Natural killer cell (primary cell): ENCODE measurements around the gene RYR2. TPM values are rescaled to one million over a fixed set of nuclear protein-coding genes. Genes with fewer than 3 reads are reported as not detected.

Source experiments
- ATAC-seq, 3 donors: fragments of 150-1000 bp in 2 of 3; fragments of 200-7000 bp in 1 of 3; cut with Tn5 transposase; 1 replicate in 1 of 3; 2 replicates in 2 of 3; pipeline ENCODE4 v1.10.0; 2021; ENCODE audit warnings: mild to moderate bottlenecking in 2 of 3, moderate library complexity in 2 of 3
- DNase-seq, 2 donors: peaks; one replicate each; pipeline versions ENCODE4 v3.0.0 to v3.0.0-alpha.2; 2013 to 2021; ENCODE audit warnings: mixed read lengths in 1 of 2
- H3K27ac ChIP-seq: one replicate; pipeline ENCODE4 v1.5.1; 2013; ENCODE audit warnings: mild to moderate bottlenecking, low read length
- H3K27me3 ChIP-seq: one replicate; pipeline ENCODE4 v1.6.1; 2013; ENCODE audit warnings: low read length; ENCODE audit not compliant: control insufficient read depth, insufficient read depth
- H3K36me3 ChIP-seq: one replicate; pipeline ENCODE4 v1.6.1; 2013; ENCODE audit warnings: low read length; ENCODE audit not compliant: control insufficient read depth, insufficient read depth
- H3K4me1 ChIP-seq: one replicate; pipeline ENCODE4 v1.6.1; 2013; ENCODE audit warnings: low read length; ENCODE audit not compliant: control insufficient read depth, insufficient read depth
- H3K4me3 ChIP-seq: one replicate; pipeline ENCODE4 v1.5.1; 2013; ENCODE audit warnings: low read length
- H3K9me3 ChIP-seq: one replicate; pipeline ENCODE4 v1.6.1; 2013; ENCODE audit warnings: low read length; ENCODE audit not compliant: control insufficient read depth, insufficient read depth
- H3K27ac Mint-ChIP-seq, 2 donors: one replicate each; pipeline ENCODE4 v1.8.0; 2022; ENCODE audit warnings: mild to moderate bottlenecking in 2 of 2, mixed read lengths in 2 of 2, moderate library complexity in 1 of 2
- H3K27me3 Mint-ChIP-seq, 2 donors: one replicate each; pipeline ENCODE4 v1.8.0; 2022; ENCODE audit warnings: low read depth in 2 of 2, mixed read lengths in 2 of 2
- H3K36me3 Mint-ChIP-seq: one replicate; pipeline ENCODE4 v1.8.0; 2022; ENCODE audit warnings: mixed read lengths
- H3K4me1 Mint-ChIP-seq, 2 donors: one replicate each; pipeline ENCODE4 v1.8.0; 2022; ENCODE audit warnings: mixed read lengths in 2 of 2
- H3K4me3 Mint-ChIP-seq: one replicate; pipeline ENCODE4 v1.8.0; 2022; ENCODE audit warnings: mild to moderate bottlenecking, moderate library complexity, mixed read lengths
- H3K9me3 Mint-ChIP-seq, 2 donors: one replicate each; pipeline ENCODE4 v1.8.0; 2022; ENCODE audit warnings: mixed read lengths in 2 of 2
- WGBS: methylation state at CpG from one replicate; pipeline ENCODE4 v1.1.7; 2013; ENCODE audit warnings: missing lambda C conversion rate; ENCODE audit not compliant: insufficient coverage; 5-methylcytosine and 5-hydroxymethylcytosine counted together
- intact Hi-C: fragments of 100-400 bp; cut with micrococcal nuclease; formaldehyde crosslinking; loops from one replicate; pipeline ENCODE4 v1.14.2; 2022
- total RNA-seq, 4 donors: library from RNA; stranded (reverse); fragments of 120-200 nt in 1 of 4; gene quantifications; one replicate each; pipeline versions ENCODE4 v1.2.3 to v1.2.4, GENCODE V29; 2013 to 2022
- TF ChIP-seq, protein P1 (sequence below): fragments of 200-600 bp; IDR thresholded peaks from one replicate; pipeline ENCODE4 v1.8.0; 2022; ENCODE audit warnings: antibody characterized with exemption

Gene RYR2
- total RNA-seq, 3 donors from 2014 or later (not counting 1 experiment from before 2014, with no cell fraction given): 0.13 to 1.2 (median 0.38) TPM

DNA sequence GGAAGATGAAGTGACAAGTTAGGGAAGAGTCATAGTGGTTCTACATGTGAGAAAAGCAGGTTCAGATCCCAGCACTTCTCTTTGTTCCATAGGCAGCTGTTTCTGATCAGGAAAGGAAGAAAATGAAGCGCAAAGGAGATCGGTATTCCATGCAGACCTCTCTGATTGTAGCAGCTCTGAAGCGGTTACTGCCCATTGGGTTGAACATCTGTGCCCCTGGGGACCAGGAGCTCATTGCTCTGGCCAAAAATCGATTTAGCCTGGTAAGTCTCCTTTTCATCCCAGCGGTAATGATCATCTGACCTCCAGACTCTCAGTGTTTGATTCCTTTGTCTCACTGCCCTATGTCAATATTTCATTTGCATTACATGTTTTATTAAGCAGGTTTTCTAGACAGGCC, 675.1 kb downstream of the RYR2 start:
- Histone ChIP-seq H3K27ac (no peak overlapping the region), H3K27me3 (no peaks in the 10 kb centered on the region), H3K36me3 (no peaks in the 10 kb centered on the region), H3K4me1 (no peaks in the 10 kb centered on the region), H3K4me3 (no peak overlapping the region), H3K9me3 (no peaks in the 10 kb centered on the region)
- Mint-ChIP-seq H3K4me1 (no peaks in the 10 kb centered on the region), H3K27me3 (peaks cover 0 to 2% of the 10 kb centered on the region in 2 donors), H3K4me3 (no peak overlapping the region), H3K9me3 (no peaks in the 10 kb centered on the region), H3K27ac (no peak overlapping the region), H3K36me3 (no peaks in the 10 kb centered on the region)
- TF ChIP-seq, protein P1, sequence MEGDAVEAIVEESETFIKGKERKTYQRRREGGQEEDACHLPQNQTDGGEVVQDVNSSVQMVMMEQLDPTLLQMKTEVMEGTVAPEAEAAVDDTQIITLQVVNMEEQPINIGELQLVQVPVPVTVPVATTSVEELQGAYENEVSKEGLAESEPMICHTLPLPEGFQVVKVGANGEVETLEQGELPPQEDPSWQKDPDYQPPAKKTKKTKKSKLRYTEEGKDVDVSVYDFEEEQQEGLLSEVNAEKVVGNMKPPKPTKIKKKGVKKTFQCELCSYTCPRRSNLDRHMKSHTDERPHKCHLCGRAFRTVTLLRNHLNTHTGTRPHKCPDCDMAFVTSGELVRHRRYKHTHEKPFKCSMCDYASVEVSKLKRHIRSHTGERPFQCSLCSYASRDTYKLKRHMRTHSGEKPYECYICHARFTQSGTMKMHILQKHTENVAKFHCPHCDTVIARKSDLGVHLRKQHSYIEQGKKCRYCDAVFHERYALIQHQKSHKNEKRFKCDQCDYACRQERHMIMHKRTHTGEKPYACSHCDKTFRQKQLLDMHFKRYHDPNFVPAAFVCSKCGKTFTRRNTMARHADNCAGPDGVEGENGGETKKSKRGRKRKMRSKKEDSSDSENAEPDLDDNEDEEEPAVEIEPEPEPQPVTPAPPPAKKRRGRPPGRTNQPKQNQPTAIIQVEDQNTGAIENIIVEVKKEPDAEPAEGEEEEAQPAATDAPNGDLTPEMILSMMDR: no peak
- intact Hi-C loops: no loop called here
- no peak for ATAC-seq
- no peak for DNase-seq
- WGBS: 84% methylated on average over 5 of the region's 5 CpGs

DNA sequence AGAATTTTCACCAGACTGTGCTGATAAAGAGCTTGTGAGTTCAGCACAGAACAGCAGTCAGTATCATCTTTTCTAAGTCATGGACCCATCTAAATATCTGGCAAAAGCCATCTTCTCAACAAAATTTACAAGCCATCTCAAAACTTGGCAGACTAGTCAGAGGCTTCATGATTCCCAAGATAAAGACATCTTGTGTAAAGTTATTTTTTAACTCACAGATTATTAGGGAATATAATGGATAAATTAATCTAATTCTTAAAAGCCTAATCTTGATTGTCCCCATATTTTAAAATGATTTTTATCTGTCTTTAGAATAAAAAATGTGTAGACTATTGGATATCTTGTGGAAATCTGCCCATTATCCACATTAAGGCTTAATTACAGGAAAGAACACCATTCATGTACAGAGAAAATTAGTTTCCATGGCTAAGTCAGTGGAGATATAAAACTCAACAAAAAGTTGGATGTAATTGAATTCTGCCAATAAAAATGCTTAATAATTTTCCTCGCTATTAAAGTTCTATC, 688.9 kb downstream of the RYR2 start:
- TF ChIP-seq, protein P1: no peak
- no peaks in the 10 kb centered on the region for H3K36me3 ChIP-seq
- Mint-ChIP-seq H3K27me3 (no peaks in the 10 kb centered on the region), H3K36me3 (no peaks in the 10 kb centered on the region), H3K27ac (no peak overlapping the region), H3K4me1 (peaks cover 9 to 11% of the 10 kb centered on the region in 2 donors), H3K4me3 (no peak overlapping the region), H3K9me3 (peaks cover 0 to 4% of the 10 kb centered on the region in 2 donors)
- no peaks in the 10 kb centered on the region for H3K9me3 ChIP-seq
- no CpG with 5 or more reads among the region's 1 CpG for WGBS
- H3K27me3 ChIP-seq: no peaks in the 10 kb centered on the region
- no peaks in the 10 kb centered on the region for H3K4me1 ChIP-seq
- H3K27ac ChIP-seq: no peak overlapping the region
- H3K4me3 ChIP-seq: no peak overlapping the region
- ATAC-seq (no peak), DNase-seq (no peak)
- intact Hi-C loops: no loop called here

DNA sequence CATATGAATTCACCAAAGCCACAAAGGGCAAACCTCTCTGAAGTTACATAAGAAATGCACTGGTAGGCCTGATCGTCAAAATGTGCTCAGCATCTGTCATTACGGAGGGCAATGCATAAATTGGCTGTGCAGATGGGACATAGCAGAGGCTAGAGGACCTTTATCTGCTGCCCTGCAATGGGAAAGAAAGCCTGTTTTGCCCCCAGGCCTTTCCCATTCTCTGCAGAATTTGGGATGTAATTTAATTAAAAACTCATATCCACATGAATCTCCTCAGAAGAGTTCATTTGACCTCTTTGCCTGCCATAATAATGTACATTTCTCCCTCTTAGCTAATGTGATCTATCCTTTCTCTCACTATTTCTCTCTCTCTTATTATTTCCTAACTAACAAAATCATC, 690.7 kb downstream of the RYR2 start:
- DNase-seq (no peak), ATAC-seq (no peak)
- peaks cover 26 to 28% of the 10 kb centered on the region in 2 donors for H3K4me1 Mint-ChIP-seq
- H3K4me3 ChIP-seq: no peak overlapping the region
- 90% methylated on average over 2 of the region's 2 CpGs for WGBS
- no peak overlapping the region for H3K27ac Mint-ChIP-seq
- peaks cover 0 to 4% of the 10 kb centered on the region in 2 donors for H3K9me3 Mint-ChIP-seq
- H3K4me1 ChIP-seq: peaks cover 10% of the 10 kb centered on the region
- no peaks in the 10 kb centered on the region for H3K36me3 ChIP-seq
- no peaks in the 10 kb centered on the region for H3K36me3 Mint-ChIP-seq
- intact Hi-C loops: no loop called here
- TF ChIP-seq, protein P1: no peak
- no peaks in the 10 kb centered on the region for H3K9me3 ChIP-seq
- H3K27me3 Mint-ChIP-seq: no peaks in the 10 kb centered on the region
- H3K27me3 ChIP-seq: no peaks in the 10 kb centered on the region
- H3K27ac ChIP-seq: no peak overlapping the region
- no peak overlapping the region for H3K4me3 Mint-ChIP-seq
